BLaER1 treated with 17β-estradiol and CSF1 and Interleukin-3, amounts not matched to agents 10 nM and 100 nM (cell line): Measurements from ENCODE around the gene GPSM1.

Experiments
- H3K27ac ChIP-seq, 11 experiments: shearing (Covaris generic); formaldehyde crosslinking; 2 replicates each; pipeline ENCODE4 v1.8.1; 2022
- H3K27me3 ChIP-seq, 11 experiments: shearing (Covaris generic); formaldehyde crosslinking; 2 replicates each; pipeline ENCODE4 v1.8.1; 2022
- H3K36me3 ChIP-seq, 11 experiments: shearing (Covaris generic); formaldehyde crosslinking; 2 replicates each; pipeline ENCODE4 v1.8.1; 2022
- H3K4me1 ChIP-seq, 10 experiments: shearing (Covaris generic); formaldehyde crosslinking; 2 replicates each; pipeline ENCODE4 v1.8.1; 2022
- H3K4me2 ChIP-seq, 11 experiments: shearing (Covaris generic); formaldehyde crosslinking; 2 replicates each; pipeline ENCODE4 v1.8.1; 2022
- H3K4me3 ChIP-seq, 10 experiments: shearing (Covaris generic); formaldehyde crosslinking; 2 replicates each; pipeline ENCODE4 v1.8.1; 2022
- H3K9ac ChIP-seq, 11 experiments: shearing (Covaris generic); formaldehyde crosslinking; 2 replicates each; pipeline ENCODE4 v1.8.1; 2022
- H3K9me3 ChIP-seq, 11 experiments: shearing (Covaris generic); formaldehyde crosslinking; replicated peaks in 1 of 11; 2 replicates each; pipeline ENCODE4 v1.8.1; 2022
- H4K20me1 ChIP-seq, 11 experiments: shearing (Covaris generic); formaldehyde crosslinking; 2 replicates each; pipeline ENCODE4 v1.8.1; 2022
- Cebpa-rat ChIP-seq, 11 experiments: shearing (Covaris generic); IDR thresholded peaks; 2 replicates each; pipeline ENCODE4 v1.8.1; 2022

The GPSM1 gene

DNA sequence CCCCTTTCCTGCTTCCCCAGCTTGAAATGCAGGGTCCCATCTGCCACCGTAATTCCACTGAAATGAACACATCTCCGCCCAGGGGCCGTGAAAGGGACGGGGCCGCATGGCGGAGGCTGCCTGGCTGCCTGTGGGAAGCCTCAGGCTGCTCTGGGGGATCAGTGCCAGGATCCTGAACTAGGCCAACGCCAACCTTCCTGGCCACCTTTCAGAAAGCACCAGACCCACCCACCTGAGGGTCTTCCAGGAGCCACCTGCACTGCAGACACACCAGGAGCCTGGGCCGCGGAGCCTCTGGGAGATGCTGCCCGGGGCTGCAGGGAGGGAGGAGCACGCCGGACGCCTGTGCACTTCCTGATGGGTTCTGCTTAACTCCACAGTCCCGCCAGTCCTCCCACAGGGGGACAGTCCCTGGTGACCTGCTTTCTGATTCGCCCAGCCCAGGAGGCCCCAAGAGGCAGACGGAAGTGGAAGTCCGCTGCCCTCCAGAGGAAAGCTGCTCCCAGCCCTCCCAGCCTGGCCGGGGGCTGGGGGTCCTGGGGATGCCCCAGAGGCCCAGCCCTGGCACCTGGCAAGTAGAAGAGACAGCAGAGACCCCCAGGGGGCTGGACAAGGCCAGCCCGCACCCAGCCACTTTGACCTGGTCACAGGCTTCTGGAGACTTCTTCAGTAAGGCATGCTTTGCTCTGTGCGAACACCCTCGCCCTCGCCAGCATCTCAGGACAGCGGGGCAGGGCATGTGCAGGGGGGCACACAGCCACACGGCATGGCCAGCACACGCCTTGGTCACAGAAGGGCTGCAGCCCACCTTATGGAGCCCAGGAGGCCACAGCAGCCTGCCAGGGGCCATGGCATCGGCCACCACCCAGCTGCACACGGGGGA lies 46.2 kb downstream of the GPSM1 start, which contains the start of gene CARD9:
Gene CARD9, minus strand, starts transcription at position 370 of the 883 bp plus-strand sequence. CDS start 1,591 bp downstream, outside the sequence.
- Histone ChIP-seq H3K4me2 (peak within 1 kb of the TSS; percentile 89 to 99 (median 95)), H3K9ac (peak within 1 kb of the TSS; percentile 76 to 86 (median 82)), H4K20me1 (peaks cover 0 to 67% (median 22%) of the 10 kb centered on the region in 11 experiments; a peak in 12 of 22 replicates), H3K36me3 (peaks cover 15 to 67% (median 49%) of the 10 kb centered on the region in 11 experiments; a peak in 21 of 22 replicates), H3K4me3 (peak within 1 kb of the TSS; percentile 43 to 86 (median 64)), H3K27me3 (no peaks in the 10 kb centered on the region), H3K4me1 (peaks cover 70 to 89% (median 77%) of the 10 kb centered on the region in 10 experiments), H3K27ac (peak within 1 kb of the TSS; percentile 29 to 92 (median 85); a peak in 21 of 22 replicates), H3K9me3 (no peaks in the 10 kb centered on the region)
- no peak for TF ChIP-seq Cebpa-rat (IDR thresholded peaks at IDR 0.05)

DNA sequence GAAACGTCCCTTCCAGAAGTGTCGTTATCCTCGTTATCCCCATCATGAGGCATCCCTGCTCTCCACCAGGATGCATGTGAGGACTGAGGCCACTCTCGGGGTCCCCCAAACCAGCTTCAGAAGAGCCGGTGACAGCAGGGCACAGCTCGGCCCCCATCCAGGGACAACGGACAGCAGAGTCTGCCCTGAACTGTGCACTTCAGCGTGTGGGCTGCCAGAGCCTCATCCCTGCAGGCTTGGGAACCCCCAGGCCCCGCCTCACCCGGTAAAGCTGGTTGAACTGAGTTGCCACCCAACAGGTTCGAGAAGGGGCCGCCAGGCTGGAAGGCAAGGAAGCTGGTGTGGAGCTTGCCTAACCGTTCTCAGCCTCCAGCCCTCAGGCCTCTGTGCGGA lies 46.8 kb downstream of the GPSM1 start:
- Histone ChIP-seq H3K9ac (peak overlapping the region in 10 of 11 experiments; percentile 76 to 86 (median 82); a peak in 18 of 22 replicates), H3K27me3 (no peaks in the 10 kb centered on the region), H3K9me3 (no peaks in the 10 kb centered on the region), H4K20me1 (peaks cover 0 to 67% (median 25%) of the 10 kb centered on the region in 11 experiments; a peak in 12 of 22 replicates), H3K4me3 (peak overlapping the region in 4 of 10 experiments; percentile 60 to 80 (median 73); a peak in 6 of 20 replicates), H3K36me3 (peaks cover 21 to 67% (median 56%) of the 10 kb centered on the region in 11 experiments), H3K4me1 (peaks cover 63 to 82% (median 73%) of the 10 kb centered on the region in 10 experiments), H3K27ac (peak overlapping the region in 10 of 11 experiments; percentile 57 to 92 (median 86); a peak in 18 of 22 replicates), H3K4me2 (peak overlapping the region; percentile 89 to 99 (median 95))
- TF ChIP-seq Cebpa-rat (IDR thresholded peaks at IDR 0.05): no peak

DNA sequence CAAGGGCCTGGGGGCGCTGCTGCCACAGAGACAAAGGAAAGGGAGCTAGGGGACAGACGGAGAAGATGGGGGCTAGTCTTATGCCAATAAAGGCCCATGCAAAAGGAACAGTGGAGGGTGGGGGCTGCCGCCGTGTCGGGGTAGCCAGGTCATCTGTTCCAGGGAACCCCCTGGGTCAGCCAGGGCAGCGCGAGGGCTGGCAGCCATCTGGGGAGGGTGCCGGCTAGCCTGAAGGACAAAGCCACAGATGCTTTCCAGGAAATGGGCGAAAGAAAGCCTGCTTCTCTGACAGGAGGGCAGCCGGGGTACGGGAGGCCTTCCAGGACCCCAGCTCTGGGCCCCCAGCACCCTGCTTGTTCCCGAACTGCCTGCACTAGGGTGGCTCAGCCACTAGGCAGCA lies 47.8 kb downstream of the GPSM1 start:
- no peak for TF ChIP-seq Cebpa-rat (IDR thresholded peaks at IDR 0.05)
- H3K36me3 ChIP-seq: peaks cover 28 to 68% (median 54%) of the 10 kb centered on the region in 11 experiments

DNA sequence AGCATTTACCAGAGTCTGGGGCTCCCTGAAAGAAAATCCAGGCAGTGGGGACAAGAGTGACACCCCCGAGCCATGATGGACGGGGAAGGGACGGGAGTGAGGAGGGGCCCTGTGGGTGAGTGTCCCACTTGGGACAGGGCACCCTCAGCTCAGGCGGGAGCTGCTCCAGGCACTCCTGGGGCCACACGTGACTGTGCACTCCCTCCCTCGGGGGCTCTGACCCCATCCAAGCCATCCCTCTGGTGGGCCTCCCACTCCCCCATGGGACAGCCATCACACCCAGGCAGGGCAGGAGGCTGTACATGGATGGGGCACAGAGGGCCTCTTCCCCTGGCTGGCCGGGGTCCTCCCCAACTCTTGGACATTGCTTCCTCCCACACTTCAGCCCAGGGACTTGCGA lies 49.1 kb downstream of the GPSM1 start:
- no peaks in the 10 kb centered on the region for H3K9me3 ChIP-seq
- peak overlapping the region; percentile 57 to 95 (median 87) for H3K4me2 ChIP-seq
- TF ChIP-seq Cebpa-rat (IDR thresholded peaks at IDR 0.05): no peak
- H3K27me3 ChIP-seq: no peaks in the 10 kb centered on the region
- peak overlapping the region in 8 of 11 experiments; percentile 35 to 92 (median 58); a peak in 16 of 22 replicates for H3K27ac ChIP-seq
- H4K20me1 ChIP-seq: peaks cover 0 to 63% (median 25%) of the 10 kb centered on the region in 11 experiments; a peak in 12 of 22 replicates
- peak overlapping the region; percentile 36 to 66 (median 56); a peak in 19 of 22 replicates for H3K9ac ChIP-seq
- peaks cover 30 to 73% (median 58%) of the 10 kb centered on the region in 11 experiments for H3K36me3 ChIP-seq
- 0 out of 20 replicates have a peak overlapping the region, but pooled peaks of 1 of the 10 experiments have one; percentile 52 for H3K4me3 ChIP-seq
- peaks cover 58 to 66% (median 63%) of the 10 kb centered on the region in 10 experiments for H3K4me1 ChIP-seq

More for the DNA sequence above, 47.8 kb downstream of the GPSM1 start:
- no peaks in the 10 kb centered on the region for H3K9me3 ChIP-seq
- peak overlapping the region in 6 of 11 experiments; percentile 0 to 92 (median 74); a peak in 8 of 22 replicates for H3K27ac ChIP-seq
- peaks cover 0 to 64% (median 25%) of the 10 kb centered on the region in 11 experiments; a peak in 12 of 22 replicates for H4K20me1 ChIP-seq
- peak overlapping the region in 9 of 11 experiments; percentile 5 to 83 (median 20); a peak in 8 of 22 replicates for H3K9ac ChIP-seq
- peaks cover 63 to 74% (median 68%) of the 10 kb centered on the region in 10 experiments for H3K4me1 ChIP-seq
- H3K27me3 ChIP-seq: no peaks in the 10 kb centered on the region
- H3K4me2 ChIP-seq: peak overlapping the region in 5 of 11 experiments; percentile 72 to 97 (median 88); a peak in 4 of 22 replicates
- H3K4me3 ChIP-seq: no peak overlapping the region

- Histone ChIP-seq H3K27me3 (no peaks in the 10 kb centered on the region), H3K27ac (peak overlapping the region in 9 of 11 experiments; percentile 6 to 92 (median 56); a peak in 13 of 22 replicates), H3K9ac (peak overlapping the region in 10 of 11 experiments; percentile 36 to 66 (median 56); a peak in 17 of 22 replicates), H3K36me3 (peaks cover 41 to 84% (median 63%) of the 10 kb centered on the region in 11 experiments), H3K4me2 (peak overlapping the region; percentile 57 to 95 (median 87)), H3K9me3 (no peaks in the 10 kb centered on the region), H3K4me3 (peak overlapping the region in 1 of 10 experiments; percentile 52; a peak in 1 of 20 replicates), H4K20me1 (peaks cover 0 to 65% (median 33%) of the 10 kb centered on the region in 11 experiments; a peak in 12 of 22 replicates), H3K4me1 (peaks cover 47 to 55% (median 52%) of the 10 kb centered on the region in 10 experiments)
- TF ChIP-seq Cebpa-rat (IDR thresholded peaks at IDR 0.05): no peak
These were observed 50.2 kb downstream of the GPSM1 start for GRCh38 chr9:136377341-136378169.

DNA sequence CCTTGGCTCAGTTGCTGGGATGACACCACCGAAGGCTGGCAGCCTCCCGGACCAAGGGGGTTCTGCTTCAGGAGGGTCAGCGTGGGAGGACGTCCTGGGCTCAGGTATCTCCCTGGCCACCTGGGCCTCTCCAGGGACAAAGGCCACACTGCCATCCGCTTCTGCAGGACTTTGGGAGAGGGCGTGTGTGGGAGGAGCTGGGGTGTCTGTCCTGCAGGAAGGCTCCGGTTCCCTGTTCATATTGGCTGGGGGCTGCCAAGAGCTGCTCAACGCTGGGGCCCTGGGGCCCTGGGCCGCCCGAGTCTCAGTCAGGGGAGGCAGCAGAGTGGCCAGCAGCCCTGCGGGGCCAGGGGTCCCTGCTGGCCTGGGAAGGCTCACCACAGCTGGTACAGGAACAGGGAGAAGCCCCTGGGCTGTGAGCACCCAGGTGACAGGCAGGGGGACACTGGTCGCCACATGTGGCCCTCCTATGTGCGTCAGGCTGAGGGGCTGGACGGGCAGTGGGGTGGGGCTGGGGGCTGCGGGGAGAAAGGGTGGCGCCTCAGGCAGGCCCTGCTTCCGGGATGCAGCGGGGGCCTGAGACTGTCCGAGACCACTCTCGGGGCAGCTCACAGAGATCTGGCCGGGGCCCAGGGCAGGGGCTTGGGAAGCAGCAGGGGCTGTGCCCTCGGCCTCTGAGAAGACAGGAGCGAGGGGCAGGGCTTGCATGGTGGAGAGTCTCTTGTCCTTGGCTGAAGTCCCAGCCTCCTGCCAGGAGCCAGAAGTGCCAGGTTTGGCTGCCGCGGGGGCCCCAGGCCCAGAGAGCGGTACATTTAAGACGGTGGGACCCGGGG lies 51.0 kb downstream of the GPSM1 start:
- Histone ChIP-seq H3K27me3 (no peaks in the 10 kb centered on the region), H3K4me2 (peak overlapping the region in 6 of 11 experiments; percentile 72 to 95 (median 88); a peak in 9 of 22 replicates), H3K27ac (peak overlapping the region in 4 of 11 experiments; percentile 51 to 92 (median 58); a peak in 2 of 22 replicates), H3K36me3 (peaks cover 49 to 92% (median 71%) of the 10 kb centered on the region in 11 experiments), H4K20me1 (peaks cover 0 to 73% (median 39%) of the 10 kb centered on the region in 11 experiments; a peak in 13 of 22 replicates), H3K4me1 (peaks cover 39 to 48% (median 47%) of the 10 kb centered on the region in 10 experiments), H3K9ac (peak overlapping the region in 4 of 11 experiments; percentile 6 to 57 (median 46); a peak in 5 of 22 replicates), H3K9me3 (no peaks in the 10 kb centered on the region), H3K4me3 (no peak overlapping the region)
- TF ChIP-seq Cebpa-rat (IDR thresholded peaks at IDR 0.05): no peak

DNA sequence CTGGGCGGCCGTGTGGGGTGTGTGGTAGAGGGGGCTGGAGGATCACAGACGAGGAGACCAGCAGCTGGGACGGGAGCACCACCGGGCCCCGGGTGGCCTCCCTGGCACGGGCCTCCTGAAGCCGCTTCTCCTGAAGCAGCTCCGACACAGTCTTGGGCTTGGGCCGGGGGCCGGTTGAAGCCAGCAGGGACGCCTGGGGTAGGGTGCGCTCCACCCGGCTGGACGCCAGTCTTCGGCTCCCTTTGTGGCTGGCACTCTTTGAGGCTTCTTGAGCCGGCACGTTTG lies 51.6 kb downstream of the GPSM1 start:
- Histone ChIP-seq H3K4me2 (no peak overlapping the region), H3K4me1 (peaks cover 33 to 44% (median 41%) of the 10 kb centered on the region in 10 experiments), H3K27ac (no peak overlapping the region), H3K9ac (no peak overlapping the region), H3K9me3 (no peaks in the 10 kb centered on the region), H3K36me3 (peaks cover 55 to 95% (median 77%) of the 10 kb centered on the region in 11 experiments), H3K27me3 (no peaks in the 10 kb centered on the region), H4K20me1 (peaks cover 0 to 78% (median 39%) of the 10 kb centered on the region in 11 experiments; a peak in 13 of 22 replicates), H3K4me3 (no peak overlapping the region)
- no peak for TF ChIP-seq Cebpa-rat (IDR thresholded peaks at IDR 0.05)
